Astrocyte (in vitro differentiated cells and primary cell): Measurements from ENCODE around the gene ISL1. TPM values are rescaled to one million over a fixed set of nuclear protein-coding genes. Genes with fewer than 3 reads are reported as not detected.

Experiments
- DNase-seq: peaks from one replicate; pipeline ENCODE4 v3.0.0-alpha.2; 2010; ENCODE audit warnings: low read depth
- FAIRE-seq: peaks from 2 replicates; lab custom pipeline; 2011; peaks lifted over from hg19 to GRCh38; lab: Jason Lieb, UNC
- H2AFZ ChIP-seq: 2 replicates; pipeline ENCODE4 v1.6.0; 2012; ENCODE audit warnings: low read depth, low read length, inconsistent platforms
- H3K27ac ChIP-seq: 2 replicates; pipeline ENCODE4 v1.5.1; 2011; ENCODE audit warnings: low read depth, low read length, inconsistent platforms
- H3K27me3 ChIP-seq: 2 replicates; pipeline ENCODE4 v1.6.0; 2011; ENCODE audit warnings: low read length, inconsistent platforms; ENCODE audit not compliant: insufficient read depth
- H3K36me3 ChIP-seq: 2 replicates; pipeline ENCODE4 v1.5.1; 2011; ENCODE audit warnings: low read length, inconsistent platforms; ENCODE audit not compliant: insufficient read depth
- H3K4me1 ChIP-seq: 2 replicates; pipeline ENCODE4 v1.5.1; 2011; ENCODE audit warnings: low read length, inconsistent platforms; ENCODE audit not compliant: insufficient read depth
- H3K4me2 ChIP-seq: 2 replicates; pipeline ENCODE4 v1.6.0; 2012; ENCODE audit warnings: low read length, inconsistent platforms
- H3K4me3 ChIP-seq: 2 replicates; pipeline ENCODE4 v1.5.1; 2011; ENCODE audit warnings: low read depth, mild to moderate bottlenecking, low read length, inconsistent platforms; ENCODE audit not compliant: insufficient read depth
- H3K79me2 ChIP-seq: 2 replicates; pipeline ENCODE4 v1.6.0; 2012; ENCODE audit warnings: mild to moderate bottlenecking, low read length, inconsistent platforms; ENCODE audit not compliant: insufficient read depth
- H3K9ac ChIP-seq: 2 replicates; pipeline ENCODE4 v1.6.0; 2012; ENCODE audit warnings: mild to moderate bottlenecking, low read length, inconsistent platforms
- H3K9me3 ChIP-seq: 2 replicates; pipeline ENCODE4 v1.5.1; 2012; ENCODE audit warnings: low read depth, mild to moderate bottlenecking, low read length, inconsistent platforms; ENCODE audit not compliant: insufficient read depth
- H4K20me1 ChIP-seq: 2 replicates; pipeline ENCODE4 v1.6.0; 2012; ENCODE audit warnings: low read length, inconsistent platforms; ENCODE audit not compliant: insufficient read depth
- H3K27ac Mint-ChIP-seq: one replicate; pipeline ENCODE4 v1.8.0; 2021; ENCODE audit warnings: mild to moderate bottlenecking, mixed read lengths; ENCODE audit not compliant: unreplicated experiment
- H3K27me3 Mint-ChIP-seq: one replicate; pipeline ENCODE4 v1.8.0; 2021; ENCODE audit warnings: low read depth, mixed read lengths; ENCODE audit not compliant: unreplicated experiment
- H3K36me3 Mint-ChIP-seq: one replicate; pipeline ENCODE4 v1.8.0; 2021; ENCODE audit warnings: low read depth, mixed read lengths; ENCODE audit not compliant: unreplicated experiment
- H3K4me1 Mint-ChIP-seq: one replicate; pipeline ENCODE4 v1.8.0; 2021; ENCODE audit warnings: low read depth, mixed read lengths; ENCODE audit not compliant: unreplicated experiment
- H3K4me3 Mint-ChIP-seq: one replicate; pipeline ENCODE4 v1.8.0; 2021; ENCODE audit warnings: mild to moderate bottlenecking, moderate library complexity, mixed read lengths; ENCODE audit not compliant: unreplicated experiment
- H3K9me3 Mint-ChIP-seq: one replicate; pipeline ENCODE4 v1.8.0; 2021; ENCODE audit warnings: mild to moderate bottlenecking, mixed read lengths; ENCODE audit not compliant: unreplicated experiment
- EZH2 ChIP-seq: IDR thresholded peaks from 2 replicates; pipeline ENCODE4 v1.6.1; 2012; ENCODE audit warnings: mild to moderate bottlenecking, low read length, inconsistent platforms; ENCODE audit not compliant: insufficient read depth
- total RNA-seq: library from RNA; stranded (reverse); gene quantifications from 2 replicates; pipeline ENCODE4 v1.2.1, GENCODE V29; 2021
- TF ChIP-seq, protein P1 (sequence below): IDR thresholded peaks from 2 replicates; pipeline ENCODE4 v1.5.1; 2011; ENCODE audit warnings: low read depth, mild to moderate bottlenecking, inconsistent platforms, low read length, moderate library complexity; ENCODE audit not compliant: insufficient read depth

Gene ISL1
- total RNA-seq, 1 donor from 2014 or later = 5.4 TPM

GRCh38 chr5:51382521-51383130, 622 bp upstream of the ISL1 start:
- Mint-ChIP-seq H3K9me3 (no peaks in the 10 kb centered on the region), H3K4me1 (peaks cover 18% of the 10 kb centered on the region), H3K4me3 (peak overlapping the region; percentile 92), H3K27me3 (peaks cover 89% of the 10 kb centered on the region), H3K27ac (no peak overlapping the region), H3K36me3 (no peaks in the 10 kb centered on the region)
- Histone ChIP-seq H4K20me1 (no peaks in the 10 kb centered on the region), H3K9ac (no peak overlapping the region), H3K4me1 (peaks cover 4% of the 10 kb centered on the region), H3K27ac (no peak overlapping the region), H3K27me3 (peaks cover 89% of the 10 kb centered on the region), H3K36me3 (no peaks in the 10 kb centered on the region), H3K4me3 (peak overlapping the region; percentile 45), H3K9me3 (no peaks in the 10 kb centered on the region), H3K79me2 (no peaks in the 10 kb centered on the region), H3K4me2 (peak overlapping the region; percentile 83), H2AFZ (peak overlapping the region; percentile 86)
- TF ChIP-seq, protein P1, sequence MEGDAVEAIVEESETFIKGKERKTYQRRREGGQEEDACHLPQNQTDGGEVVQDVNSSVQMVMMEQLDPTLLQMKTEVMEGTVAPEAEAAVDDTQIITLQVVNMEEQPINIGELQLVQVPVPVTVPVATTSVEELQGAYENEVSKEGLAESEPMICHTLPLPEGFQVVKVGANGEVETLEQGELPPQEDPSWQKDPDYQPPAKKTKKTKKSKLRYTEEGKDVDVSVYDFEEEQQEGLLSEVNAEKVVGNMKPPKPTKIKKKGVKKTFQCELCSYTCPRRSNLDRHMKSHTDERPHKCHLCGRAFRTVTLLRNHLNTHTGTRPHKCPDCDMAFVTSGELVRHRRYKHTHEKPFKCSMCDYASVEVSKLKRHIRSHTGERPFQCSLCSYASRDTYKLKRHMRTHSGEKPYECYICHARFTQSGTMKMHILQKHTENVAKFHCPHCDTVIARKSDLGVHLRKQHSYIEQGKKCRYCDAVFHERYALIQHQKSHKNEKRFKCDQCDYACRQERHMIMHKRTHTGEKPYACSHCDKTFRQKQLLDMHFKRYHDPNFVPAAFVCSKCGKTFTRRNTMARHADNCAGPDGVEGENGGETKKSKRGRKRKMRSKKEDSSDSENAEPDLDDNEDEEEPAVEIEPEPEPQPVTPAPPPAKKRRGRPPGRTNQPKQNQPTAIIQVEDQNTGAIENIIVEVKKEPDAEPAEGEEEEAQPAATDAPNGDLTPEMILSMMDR = no peak
- no peak for TF ChIP-seq EZH2
- DNase-seq (no peak), FAIRE-seq (no peak)

- TF ChIP-seq, protein P1 = no peak
- TF ChIP-seq EZH2 = no peak
These were observed 1.1 kb downstream of the ISL1 start for GRCh38 chr5:51384281-51384840.

DNA sequence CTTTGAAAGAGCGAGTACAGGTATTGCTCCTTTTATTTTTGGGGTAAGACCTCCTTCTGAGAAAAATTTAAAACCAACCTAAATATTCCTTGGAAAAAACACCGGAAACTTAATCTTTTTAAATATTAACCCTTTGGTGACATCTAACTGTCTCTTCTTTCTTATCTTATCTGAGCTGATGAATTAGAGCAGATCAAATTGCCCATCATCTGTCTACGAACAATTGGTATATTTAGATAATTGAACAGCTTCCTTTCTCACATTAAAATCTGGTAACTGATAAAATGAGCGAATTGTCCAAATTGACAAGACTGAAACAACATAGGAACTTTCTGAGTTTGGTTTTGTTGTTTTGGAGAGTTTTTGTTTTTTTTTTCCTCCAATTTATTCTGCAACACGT, 2.0 kb downstream of the ISL1 start:
- TF ChIP-seq, protein P1 = no peak
- no peak for TF ChIP-seq EZH2
- Histone ChIP-seq H3K27ac (no peak overlapping the region), H2AFZ (no peak overlapping the region), H4K20me1 (no peaks in the 10 kb centered on the region), H3K27me3 (peaks cover 85% of the 10 kb centered on the region), H3K4me1 (peaks cover 4% of the 10 kb centered on the region), H3K9me3 (no peaks in the 10 kb centered on the region), H3K4me2 (no peak overlapping the region), H3K79me2 (no peaks in the 10 kb centered on the region), H3K9ac (no peak overlapping the region), H3K36me3 (no peaks in the 10 kb centered on the region), H3K4me3 (no peak overlapping the region)
- H3K27ac Mint-ChIP-seq = no peak overlapping the region
- H3K4me1 Mint-ChIP-seq = peaks cover 2% of the 10 kb centered on the region
- peaks cover 2% of the 10 kb centered on the region for H3K9me3 Mint-ChIP-seq
- DNase-seq (no peak), FAIRE-seq (no peak)
- H3K4me3 Mint-ChIP-seq = peak overlapping the region; percentile 92
- no peaks in the 10 kb centered on the region for H3K36me3 Mint-ChIP-seq
- peaks cover 84% of the 10 kb centered on the region for H3K27me3 Mint-ChIP-seq

More at GRCh38 chr5:51384281-51384840, 1.1 kb downstream of the ISL1 start:
- DNase-seq (no peak), FAIRE-seq (no peak)
- no peaks in the 10 kb centered on the region for H3K9me3 Mint-ChIP-seq
- H3K4me1 Mint-ChIP-seq = peaks cover 6% of the 10 kb centered on the region
- Histone ChIP-seq H3K4me2 (no peak overlapping the region), H3K27ac (no peak overlapping the region), H3K4me1 (peaks cover 4% of the 10 kb centered on the region), H3K9ac (no peak overlapping the region), H3K9me3 (no peaks in the 10 kb centered on the region), H3K4me3 (no peak overlapping the region), H4K20me1 (no peaks in the 10 kb centered on the region), H3K27me3 (peaks cover 88% of the 10 kb centered on the region), H3K36me3 (no peaks in the 10 kb centered on the region), H2AFZ (no peak overlapping the region), H3K79me2 (no peaks in the 10 kb centered on the region)
- H3K27me3 Mint-ChIP-seq = peaks cover 89% of the 10 kb centered on the region
- peak overlapping the region; percentile 92 for H3K4me3 Mint-ChIP-seq
- H3K27ac Mint-ChIP-seq = no peak overlapping the region
- no peaks in the 10 kb centered on the region for H3K36me3 Mint-ChIP-seq
